ENCODE measurements around the gene IDH3A.

Gene IDH3A

DNA sequence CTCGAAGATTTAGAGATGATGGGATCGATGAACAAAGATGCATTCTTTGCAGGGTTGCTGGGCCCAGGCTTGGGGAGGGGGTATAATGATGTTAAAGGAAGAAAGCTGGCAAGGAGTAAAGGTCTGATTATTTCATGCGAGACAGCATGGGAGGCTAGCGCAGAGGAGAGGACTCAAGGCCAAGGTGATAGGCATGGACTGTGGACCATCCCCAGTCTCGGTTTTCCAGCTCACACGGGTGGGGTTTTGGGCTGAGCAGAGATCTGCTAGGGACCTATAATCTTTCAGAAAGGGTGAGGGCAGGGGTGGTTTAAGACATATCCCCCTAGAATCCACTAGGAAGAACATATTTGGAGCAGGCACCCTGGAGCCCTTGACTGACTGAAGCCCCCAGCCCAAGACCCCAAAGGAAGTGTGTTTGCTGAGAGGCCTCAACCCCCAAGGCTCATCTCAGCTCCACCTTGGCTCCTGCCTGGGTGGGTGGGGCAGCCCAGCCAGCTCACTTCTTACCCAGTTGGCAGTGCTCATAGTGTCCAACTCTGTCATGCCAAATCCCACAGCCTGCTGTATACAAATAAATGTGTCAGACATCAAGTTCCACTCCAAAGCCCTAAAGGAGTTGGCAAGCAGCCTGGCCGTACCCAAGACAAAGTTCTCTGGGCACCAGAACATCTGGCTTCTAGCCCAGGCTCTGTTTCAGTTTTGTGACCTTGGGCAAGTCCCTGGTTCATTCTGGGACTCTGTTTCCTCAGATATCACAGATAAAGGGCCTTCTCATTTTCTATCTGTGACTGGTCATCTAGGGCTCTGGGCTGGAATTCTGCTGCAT is 67.3 kb downstream of the IDH3A start:
- DNase-seq (ENCODE audit: low read depth in 4 of 4, low spot score in 1 of 4) = no peak

- DNase-seq (ENCODE audit: low read depth in 4 of 4, low spot score in 1 of 4) = no peak
These were observed 71.6 kb downstream of the IDH3A start for GRCh38 chr15:78220713-78221112.
